G401.6 (cell line): ENCODE data around the gene NAPB.

Experiments used
- FAIRE-seq: peaks from 2 replicates; lab custom pipeline; 2012; peaks lifted over from hg19 to GRCh38; lab: Jason Lieb, UNC

NAPB gene

DNA sequence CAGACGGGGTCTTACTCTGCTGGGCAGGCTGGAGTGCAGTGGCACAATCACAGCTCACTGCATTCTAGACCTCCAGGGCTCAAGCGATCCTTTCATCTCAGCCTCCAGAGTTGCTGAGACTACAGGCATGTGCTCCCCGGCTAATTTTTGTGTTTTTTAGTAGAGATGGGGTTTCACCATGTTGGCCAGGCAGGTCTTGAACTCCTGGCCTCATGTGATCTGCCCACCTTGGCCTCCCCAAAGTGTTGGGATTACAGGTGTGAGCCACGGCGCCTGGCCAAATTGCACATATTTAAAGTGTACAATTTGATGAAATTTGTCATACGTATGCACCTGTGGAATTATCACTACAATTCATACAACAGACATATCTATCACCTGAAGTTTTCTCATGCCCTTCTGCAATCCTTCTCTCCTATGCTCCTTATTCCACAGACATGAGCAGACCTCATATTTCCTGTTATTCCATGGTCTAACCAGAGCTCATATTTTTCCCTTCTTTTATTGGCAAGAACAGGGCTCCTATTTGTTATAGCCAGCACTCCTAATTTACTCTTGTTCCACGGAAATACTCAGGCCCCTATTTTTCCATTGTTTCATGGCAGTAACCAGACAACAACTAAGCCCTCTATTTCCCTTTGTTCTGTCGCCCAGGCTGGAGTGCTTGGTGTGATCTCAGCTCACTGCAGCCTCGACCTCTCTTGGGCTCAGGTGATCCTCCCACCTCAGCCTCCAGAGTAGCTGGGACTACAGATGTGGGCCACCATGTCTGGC lies 16.0 kb upstream of the NAPB start:
- FAIRE-seq, result no peak

DNA sequence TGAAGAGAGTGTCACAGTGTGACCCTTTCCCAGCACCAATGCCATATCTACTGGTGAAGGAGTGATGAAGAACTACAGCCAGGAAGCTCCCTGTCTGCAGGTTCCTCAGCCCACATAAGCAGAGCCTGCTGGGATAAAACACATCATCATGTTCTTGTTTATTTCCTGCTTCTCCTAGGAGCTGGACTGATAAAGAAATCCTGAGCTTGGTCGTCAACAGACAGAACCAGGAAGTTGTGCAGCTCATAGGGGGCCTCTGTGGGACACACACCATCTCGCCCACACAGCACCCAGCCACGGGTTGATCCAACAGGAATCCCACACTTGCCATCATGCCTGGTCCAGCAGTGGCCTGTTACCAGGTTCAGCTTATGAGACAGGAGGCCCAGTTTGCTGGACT lies 15.4 kb upstream of the NAPB start:
- no peak for FAIRE-seq

DNA sequence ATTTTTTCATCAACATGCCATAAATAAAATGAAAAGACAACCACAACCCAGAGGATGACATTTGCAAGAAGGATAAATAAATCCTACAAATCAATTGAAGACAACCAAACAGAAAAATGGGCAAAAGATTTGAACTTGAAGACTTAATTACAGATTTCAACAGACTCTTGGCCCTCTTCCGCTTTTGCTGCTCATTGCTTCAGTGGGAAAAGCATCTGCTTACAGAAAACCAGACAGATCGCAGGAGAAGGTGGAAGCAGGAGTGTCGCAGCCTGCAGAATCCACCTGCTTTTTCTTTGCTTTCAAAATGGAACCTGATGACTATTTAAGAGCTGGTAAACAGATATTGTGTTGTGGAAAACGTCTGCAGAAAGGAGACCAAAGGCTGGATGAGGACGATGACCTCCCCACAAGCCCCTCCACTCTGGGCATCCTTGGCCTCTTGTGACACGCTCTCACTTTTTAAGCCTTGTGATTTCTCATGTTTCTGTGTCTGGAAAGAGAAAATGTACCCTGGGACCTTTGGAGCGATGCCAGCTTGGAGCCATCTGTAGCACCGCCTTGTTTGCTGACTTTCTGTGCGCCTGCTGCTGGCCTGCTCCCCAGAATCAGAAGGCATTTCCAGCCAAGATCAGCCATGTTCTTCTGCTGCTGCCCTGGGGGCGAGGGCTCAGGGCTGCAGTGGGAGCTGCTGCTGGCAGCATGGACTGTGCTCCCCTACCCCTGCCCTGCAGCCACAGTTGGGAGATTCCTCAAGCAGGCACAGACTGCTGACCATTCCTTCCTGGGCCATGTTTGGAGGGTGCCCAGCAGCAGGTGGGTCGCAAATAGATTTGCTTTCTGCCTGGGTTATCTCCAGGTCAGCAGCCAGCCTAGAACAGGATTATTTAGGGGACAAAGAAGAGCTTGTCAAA lies 14.6 kb upstream of the NAPB start:
- no peak for FAIRE-seq

DNA sequence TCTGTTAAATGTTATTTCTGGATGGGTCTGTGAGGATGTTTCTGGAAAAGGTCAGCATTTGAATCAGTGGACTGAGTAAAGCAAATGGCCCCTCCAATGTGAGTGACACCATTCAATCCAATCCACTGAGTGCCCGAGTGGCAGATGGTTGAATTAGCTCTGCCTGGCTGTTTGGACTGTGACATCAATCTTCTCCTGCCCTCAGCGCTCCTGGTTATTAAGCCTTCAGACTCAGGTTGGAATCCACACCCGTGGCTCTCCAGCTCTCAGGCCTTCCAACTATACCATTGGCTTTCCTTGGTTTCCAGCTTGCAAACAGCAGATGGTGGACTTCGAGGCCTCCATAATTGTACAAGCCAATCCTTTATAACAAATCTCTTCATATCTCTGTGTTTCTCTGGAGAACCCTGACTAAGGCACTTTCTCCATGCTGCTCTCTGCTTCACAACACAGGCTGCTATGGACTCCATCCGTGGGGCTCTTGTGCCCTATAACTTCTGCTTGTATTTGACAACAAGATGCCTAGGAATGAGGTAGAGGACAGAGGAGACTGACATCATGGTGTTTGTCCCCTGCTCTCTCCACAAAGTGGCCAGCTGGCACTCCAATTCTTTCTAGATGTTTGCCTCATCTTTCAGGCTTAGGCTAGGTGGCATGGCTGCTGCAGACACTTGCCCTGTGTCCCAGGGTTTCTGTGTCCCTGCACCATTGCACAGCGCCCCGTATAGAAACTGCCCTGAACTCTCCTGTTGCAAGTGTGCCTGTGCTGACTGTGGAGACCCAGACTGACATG lies 13.4 kb upstream of the NAPB start:
- no peak for FAIRE-seq

DNA sequence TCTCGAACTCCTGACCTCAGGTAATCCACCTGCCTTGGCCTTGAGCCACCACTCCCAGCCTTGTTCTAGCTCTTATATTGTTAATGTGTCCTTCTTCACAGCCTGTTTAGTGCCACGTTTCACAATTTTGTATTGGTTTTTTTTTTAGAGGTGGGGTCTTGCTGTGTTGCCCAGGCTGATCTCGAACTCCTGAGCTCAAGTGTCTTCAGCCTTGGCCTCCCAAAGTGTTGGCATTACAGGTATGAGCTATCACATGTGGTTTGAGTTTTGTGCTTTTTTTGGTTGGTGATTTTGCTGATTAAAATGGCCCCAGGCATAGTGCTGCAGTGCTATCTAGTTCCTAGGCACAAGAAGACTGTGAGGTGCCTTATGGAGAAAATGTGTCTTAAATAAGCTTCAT lies 12.3 kb upstream of the NAPB start:
- no peak for FAIRE-seq

DNA sequence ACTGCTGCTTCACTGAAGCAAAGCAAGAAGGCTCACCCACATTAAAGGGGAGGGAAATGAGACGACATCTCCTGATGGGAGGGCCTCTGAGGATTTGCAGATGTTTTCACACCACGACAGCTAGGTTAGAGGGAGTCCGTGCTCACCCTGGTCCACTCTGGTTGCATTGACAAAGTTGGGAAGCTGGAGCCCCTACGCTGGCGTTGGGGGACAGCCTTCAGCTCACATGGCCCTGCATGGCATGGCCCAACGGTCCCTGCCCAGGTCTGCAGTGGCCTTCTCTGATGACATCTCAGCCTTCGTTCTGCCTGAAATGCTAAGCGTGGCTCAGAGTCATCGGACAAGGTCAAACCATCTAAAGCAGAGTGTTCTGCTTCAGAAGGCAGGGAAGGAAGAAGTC lies 3.8 kb upstream of the NAPB start:
- FAIRE-seq, result no peak

DNA sequence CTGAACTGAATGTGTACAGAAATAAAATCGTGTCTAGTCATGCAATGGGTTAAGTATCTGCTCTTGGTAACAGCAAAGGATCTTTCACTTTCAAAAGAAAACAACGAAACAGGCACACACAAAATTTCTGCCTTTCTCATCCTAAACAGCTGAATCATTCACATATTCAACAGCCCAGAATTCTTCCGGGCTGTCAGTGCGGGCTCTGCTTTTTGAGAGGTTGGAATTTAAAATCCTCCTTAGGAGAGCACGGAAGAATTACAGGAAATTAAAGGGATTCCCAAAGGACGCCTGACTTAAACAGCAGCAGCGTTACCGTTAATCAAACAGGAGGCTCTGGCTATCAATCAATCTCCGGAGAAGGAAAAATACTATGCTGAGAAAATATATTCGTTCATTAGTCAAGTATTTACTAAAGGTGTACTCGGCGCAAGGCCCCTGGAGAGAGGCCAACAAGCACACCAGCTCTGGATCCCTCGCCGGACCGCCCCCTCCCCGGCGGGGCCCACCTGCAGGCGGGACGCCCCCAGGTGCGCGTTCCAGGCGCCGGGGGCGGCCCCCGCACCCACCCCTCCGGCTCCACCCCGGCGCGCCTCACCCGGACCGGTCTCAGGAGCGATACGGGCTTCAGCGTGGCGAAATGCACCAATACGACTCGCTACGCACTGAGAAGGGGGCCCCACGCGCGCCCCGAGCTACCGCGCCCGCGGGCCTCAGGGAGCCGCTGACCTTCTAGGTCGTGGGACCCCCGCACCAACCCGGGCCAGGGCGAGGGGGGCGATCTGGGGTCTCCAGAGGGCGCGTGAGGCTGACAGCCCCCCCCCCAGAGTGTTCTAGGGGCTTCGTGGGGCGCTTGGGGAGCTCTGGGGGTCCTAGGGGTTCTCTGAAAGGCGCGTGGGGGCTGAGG lies 1.0 kb downstream of the NAPB start:
- no peak for FAIRE-seq

DNA sequence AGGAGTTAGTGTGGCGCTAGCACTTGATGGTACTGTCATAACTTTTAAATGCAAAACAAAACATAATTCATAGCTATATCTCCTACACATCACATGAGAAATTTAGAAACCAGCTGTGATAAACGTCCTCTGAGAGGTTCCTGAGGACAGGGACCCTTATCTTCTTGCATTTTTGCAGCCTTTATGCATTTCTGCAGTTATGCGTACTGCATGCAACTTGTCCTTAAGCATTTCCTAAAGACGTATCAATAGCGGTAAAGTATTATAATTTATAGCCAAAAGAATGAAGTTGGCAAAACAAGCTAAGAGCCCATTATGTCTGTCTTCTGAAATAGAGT lies 1.7 kb downstream of the NAPB start:
- no peak for FAIRE-seq

DNA sequence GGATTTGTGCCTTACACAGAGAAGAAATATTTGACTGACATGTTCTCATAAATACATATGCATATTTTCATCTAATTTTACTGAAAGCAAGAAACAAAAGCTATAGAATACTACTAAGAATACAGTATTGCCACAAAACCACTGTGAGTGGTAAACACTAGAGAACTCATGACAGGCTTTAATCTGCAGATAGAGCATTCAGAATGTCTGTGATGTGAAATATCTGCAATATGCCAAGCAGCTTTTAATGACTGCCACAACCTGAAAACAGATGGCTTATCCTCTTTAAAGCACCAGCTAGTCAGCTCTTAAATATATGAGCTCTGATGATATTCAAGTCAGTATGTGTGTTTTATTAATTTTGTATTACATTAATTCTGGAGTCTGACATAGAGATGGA lies 3.4 kb downstream of the NAPB start:
- no peak for FAIRE-seq

DNA sequence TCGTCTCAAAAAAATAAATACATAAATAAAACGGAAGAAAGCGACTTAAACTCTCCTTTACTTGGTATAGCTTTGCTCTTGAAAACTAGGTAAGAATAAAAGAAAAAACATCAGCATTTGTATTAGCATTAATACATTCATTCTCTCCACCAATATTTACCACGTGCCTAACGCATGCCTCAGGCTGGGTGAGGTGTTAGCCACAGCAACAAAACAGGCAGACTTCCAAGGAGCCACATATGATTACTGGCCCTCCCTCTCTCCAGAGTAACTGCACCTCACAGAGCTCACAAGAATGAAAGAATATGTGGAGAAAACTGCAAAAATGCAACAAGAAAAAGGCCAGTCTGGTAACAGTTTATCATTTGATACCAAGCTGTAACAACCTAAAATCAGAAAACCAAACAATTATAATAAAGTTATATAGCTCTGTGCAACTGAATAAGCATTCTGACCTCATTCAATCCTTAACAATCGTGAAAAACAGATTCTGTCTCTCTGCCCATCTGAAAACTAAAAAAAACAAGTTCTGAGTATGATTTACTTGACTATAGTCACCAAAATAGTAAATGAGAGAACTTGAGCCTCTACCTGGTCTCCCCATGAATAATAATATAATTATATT lies 5.2 kb downstream of the NAPB start:
- FAIRE-seq, result no peak

DNA sequence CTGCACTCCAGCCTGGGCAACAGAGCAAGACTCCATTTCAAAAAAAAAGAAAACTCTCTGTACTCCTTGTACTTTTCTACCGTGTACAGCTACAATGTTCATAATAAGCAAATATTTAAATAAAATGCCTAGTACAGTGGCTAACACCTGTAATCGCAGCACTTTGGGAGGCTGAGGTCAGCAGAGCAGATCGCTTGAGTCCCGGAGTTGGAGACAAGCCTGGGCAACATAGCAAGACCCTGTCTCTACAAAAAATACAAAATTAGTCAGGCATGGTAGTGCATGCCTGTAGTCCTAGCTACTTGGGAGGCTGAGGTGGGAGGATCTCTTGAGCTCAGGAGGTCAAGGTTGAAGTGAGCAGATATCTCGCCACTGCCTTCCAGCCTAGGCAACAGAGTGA lies 5.7 kb downstream of the NAPB start:
- FAIRE-seq, result no peak

DNA sequence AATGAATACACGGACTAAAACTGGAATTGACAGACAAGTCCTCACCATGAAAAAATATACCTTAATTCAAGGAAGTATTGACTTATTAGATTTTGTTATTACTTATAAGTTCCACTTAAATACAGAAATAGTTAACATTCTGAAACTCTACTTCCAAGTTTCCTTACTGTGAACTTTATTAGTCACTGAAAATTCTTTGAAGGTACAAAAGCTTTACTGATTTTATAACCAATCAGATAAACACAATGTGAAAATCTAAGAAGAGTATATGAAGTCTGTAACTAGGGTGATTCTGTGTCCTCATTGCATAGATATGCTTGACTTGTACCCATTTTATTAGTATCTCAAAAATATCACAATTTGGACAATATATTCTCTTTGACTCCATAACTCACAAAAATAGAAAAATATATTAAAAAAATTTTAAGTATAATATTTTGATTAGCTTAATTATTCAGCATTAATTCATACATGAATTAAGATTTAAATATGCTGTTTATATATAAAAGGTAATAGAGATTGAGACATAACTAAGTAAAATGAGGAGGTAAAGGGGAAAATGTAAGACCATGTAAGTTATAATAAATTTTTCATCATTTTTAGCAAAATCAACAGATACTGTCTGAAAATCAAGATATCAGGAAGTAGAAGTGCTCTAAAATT lies 6.6 kb downstream of the NAPB start:
- peak; percentile 79 for FAIRE-seq

DNA sequence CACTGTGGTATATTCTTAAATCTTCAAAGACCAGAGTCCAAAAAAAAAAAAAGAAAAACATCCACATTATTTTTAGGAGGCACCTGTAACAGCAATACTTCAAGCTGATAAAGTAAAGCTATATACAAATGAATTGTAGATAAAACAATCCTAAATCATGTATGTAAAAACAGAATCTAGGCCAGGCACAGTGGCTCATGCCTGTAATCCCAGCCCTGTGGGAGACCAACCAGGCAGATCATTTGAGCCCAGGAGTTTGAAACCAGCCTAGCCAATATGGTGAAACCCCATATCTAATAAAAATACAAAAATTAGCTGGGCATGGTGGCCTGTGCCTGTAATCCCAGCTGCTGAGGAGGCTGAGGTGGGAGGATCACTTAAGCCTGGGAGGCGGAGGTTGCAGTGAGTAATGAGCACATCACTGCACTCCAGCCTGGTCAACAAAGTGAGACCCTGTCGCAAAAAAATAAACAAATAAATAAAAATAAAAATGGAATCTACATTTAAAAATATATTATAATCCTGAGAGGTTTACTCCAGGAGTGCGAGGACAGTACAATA lies 7.3 kb downstream of the NAPB start:
- FAIRE-seq, result no peak

DNA sequence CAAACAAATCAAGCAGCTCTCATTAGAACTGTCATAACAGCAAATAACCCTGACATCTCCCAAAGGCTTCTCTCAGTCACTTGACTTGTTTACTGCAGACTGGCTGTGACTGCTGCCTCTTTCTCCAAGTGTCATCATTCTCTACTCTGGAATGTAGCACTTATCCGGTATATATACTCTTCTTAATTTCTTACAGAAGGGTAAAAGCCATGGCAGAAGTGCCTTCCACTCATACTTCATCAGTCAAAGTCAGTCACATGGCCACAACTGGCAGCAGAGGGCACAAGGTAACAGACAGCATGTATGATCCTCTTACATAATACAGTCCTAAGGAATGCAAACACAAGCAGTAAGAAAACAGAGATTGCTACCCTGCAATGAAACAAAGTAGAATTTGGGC lies 9.3 kb downstream of the NAPB start:
- no peak for FAIRE-seq

DNA sequence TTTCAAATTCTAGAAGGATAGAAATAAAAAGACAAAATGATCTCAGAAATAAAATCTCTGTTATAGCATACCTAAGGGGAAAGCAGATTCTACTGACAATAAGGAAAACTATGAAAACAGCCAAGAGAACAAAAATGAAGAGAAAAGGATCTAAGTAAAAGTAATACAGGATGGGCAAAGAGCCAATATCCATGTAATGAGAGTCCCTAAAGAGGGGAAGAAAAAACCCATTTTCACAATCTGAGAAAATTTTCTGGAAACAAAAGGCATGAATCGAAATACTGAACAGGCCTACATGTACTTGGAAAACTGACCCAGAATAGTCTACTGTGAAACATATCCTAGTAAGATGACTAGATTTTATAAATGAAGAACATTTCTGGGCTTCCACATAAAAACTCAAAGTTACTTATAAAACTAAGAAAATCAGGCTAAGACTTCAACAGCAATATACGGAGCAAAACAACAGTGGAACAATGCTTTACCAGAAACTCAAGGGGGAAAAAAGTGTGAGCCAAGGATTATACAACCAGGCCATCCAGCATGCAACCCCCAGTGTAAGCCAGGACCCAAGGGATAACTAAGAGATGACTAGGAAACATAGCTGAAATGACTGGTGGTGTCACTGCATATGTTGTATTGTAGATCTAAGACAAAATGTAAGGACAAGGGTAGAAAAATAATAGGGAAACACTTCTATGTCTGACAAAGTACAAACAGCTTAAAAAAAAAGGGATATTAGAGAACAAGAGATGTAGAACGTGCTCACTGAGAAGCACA lies 10.2 kb downstream of the NAPB start:
- FAIRE-seq, result no peak

DNA sequence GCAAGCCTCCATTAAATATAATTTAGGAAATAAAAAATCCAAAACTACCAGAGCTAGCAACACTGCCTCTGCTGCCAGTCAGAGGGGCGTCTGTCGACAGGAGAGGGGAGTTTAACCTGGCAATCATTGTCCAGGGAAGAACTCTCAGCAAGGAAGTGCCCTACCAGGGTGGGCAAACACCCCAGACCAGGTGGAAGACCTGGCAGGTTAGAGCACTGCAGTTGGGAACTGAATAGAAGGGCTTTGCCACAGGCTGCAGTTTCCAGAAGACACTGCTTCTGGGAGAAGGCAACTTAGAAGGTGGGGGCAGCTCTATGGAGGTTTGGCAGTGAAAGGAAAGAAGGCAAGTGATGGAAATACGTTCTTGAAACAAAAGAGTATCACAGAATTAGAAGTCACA lies 11.5 kb downstream of the NAPB start:
- FAIRE-seq, result no peak

DNA sequence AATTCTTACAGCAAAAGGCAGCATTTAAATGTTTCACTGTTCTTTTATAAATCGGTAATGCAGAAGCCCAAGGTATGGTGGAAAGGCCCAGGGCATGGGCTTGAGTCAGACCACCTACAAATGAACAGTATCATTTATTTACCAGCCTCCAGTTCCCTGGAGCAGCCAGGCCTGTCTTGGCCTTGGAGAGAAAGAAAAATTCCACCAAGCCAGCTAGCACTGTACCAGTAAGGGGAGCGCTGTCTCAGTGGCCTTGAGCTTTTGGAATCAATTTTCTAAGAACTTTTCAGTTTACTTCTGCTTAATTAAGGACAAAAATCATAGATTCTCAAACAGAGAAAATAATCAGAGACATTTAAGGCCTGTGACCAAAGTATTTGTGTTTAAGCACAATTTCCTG lies 12.3 kb downstream of the NAPB start:
- no peak for FAIRE-seq

DNA sequence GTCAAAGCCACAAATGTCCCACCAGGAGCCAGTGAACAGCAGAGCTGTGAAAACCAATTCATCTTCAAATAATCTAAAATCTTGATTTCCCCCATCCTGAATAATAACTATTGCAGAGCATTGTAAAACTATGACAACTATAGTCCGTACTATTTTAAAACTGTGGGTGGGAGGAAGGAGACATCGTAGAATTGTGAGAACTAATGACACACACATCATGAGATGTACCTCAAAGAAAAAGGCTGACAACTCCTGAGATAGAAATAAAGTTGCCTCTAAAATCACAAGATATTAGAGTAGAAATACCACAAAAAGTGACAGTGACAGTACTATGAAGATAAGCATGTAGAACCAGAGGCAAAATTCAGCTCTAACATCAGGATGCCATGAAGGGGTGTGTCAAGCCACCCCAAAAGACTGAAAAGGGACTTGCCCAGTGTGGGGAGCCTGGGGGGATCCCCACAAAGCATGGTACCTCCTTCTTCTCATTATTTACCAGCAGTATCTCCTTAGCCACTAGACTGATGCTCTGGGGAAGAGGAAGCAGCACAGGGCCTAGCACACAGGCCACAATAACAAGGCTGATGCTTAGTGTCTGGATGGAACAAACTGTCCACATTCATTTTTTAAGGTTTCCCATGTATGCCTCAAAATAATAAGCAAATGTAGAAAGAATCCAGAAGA lies 13.4 kb downstream of the NAPB start:
- no peak for FAIRE-seq

DNA sequence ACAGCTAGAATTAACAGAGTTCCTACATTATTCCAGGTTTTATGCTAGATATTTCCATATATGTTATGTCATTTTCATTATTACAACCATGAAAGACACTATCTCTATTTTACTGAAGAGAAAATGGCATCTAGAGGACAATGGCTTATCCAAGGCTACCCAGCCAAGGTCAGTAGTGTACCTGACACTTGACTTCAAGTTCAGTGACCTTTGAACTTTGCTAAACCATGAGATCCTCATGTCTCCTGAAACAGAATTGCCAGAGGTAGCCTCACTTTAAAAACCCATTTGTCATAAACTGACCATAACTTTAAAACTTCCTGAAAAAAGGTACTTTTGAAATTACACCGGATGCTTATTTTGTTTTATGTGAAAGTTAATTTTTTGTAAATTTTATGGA lies 14.4 kb downstream of the NAPB start:
- no peak for FAIRE-seq
